Measurements from ENCODE around the gene SATB2.

The SATB2 gene

GRCh38 chr2:199455545-199456382 lies 2.0 kb downstream of the SATB2 start (continued):
- TF ChIP-seq ZNF341 (tag by site-specific recombination; IDR thresholded peaks at IDR 0.05; ENCODE audit: low read depth) (peak; percentile 98), SALL2 (tag by site-specific recombination; IDR thresholded peaks at IDR 0.05; ENCODE audit: borderline replicate concordance) (no peak), ZBTB26 (tag by site-specific recombination; optimal IDR thresholded peaks at IDR 0.05) (peak; percentile 80), ZNF324 (tag by site-specific recombination; IDR thresholded peaks at IDR 0.05) (0 out of 2 replicates have a peak, but pooled peaks have one; percentile 53), MYNN (tag by site-specific recombination; IDR thresholded peaks at IDR 0.05; ENCODE audit: borderline replicate concordance) (no peak), ZNF302 (tag by site-specific recombination; IDR thresholded peaks at IDR 0.05; ENCODE audit: low read depth) (no peak), ZSCAN23 (tag by site-specific recombination; IDR thresholded peaks at IDR 0.05) (no peak), ZFP3 (tag by site-specific recombination; IDR thresholded peaks at IDR 0.05; ENCODE audit: low read depth) (no peak), YY1 (tag by site-specific recombination; IDR thresholded peaks at IDR 0.05) (no peak), GFI1B (tag by site-specific recombination; IDR thresholded peaks at IDR 0.05) (peak; percentile 61; the same call in 1 of the 2 replicates), ZBTB20 (tag by site-specific recombination; IDR thresholded peaks at IDR 0.05) (peak; percentile 79), ZNF274 (IDR thresholded peaks at IDR 0.05; ENCODE audit: low read length) (no peak), ZNF274 (tag by site-specific recombination; IDR thresholded peaks at IDR 0.05; ENCODE audit: borderline replicate concordance) (no peak), ZNF18 (tag by site-specific recombination; IDR thresholded peaks at IDR 0.05) (peak; percentile 64), ZNF121 (tag by site-specific recombination; IDR thresholded peaks at IDR 0.05) (no peak), ZNF24 (tag by site-specific recombination; IDR thresholded peaks at IDR 0.05) (peak; percentile 84), ZNF561 (tag by site-specific recombination; IDR thresholded peaks at IDR 0.05; ENCODE audit: borderline replicate concordance) (peak; percentile 94), ZNF549 (tag by site-specific recombination; IDR thresholded peaks at IDR 0.05) (no peak), ZFP69B (tag by site-specific recombination; IDR thresholded peaks at IDR 0.05) (0 out of 2 replicates have a peak, but pooled peaks have one; percentile 12), OVOL3 (tag by site-specific recombination; IDR thresholded peaks at IDR 0.05) (0 out of 2 replicates have a peak, but pooled peaks have one; percentile 37), ZBTB1 (tag by site-specific recombination; IDR thresholded peaks at IDR 0.05) (no peak)
- TF ChIP-seq, protein P1, sequence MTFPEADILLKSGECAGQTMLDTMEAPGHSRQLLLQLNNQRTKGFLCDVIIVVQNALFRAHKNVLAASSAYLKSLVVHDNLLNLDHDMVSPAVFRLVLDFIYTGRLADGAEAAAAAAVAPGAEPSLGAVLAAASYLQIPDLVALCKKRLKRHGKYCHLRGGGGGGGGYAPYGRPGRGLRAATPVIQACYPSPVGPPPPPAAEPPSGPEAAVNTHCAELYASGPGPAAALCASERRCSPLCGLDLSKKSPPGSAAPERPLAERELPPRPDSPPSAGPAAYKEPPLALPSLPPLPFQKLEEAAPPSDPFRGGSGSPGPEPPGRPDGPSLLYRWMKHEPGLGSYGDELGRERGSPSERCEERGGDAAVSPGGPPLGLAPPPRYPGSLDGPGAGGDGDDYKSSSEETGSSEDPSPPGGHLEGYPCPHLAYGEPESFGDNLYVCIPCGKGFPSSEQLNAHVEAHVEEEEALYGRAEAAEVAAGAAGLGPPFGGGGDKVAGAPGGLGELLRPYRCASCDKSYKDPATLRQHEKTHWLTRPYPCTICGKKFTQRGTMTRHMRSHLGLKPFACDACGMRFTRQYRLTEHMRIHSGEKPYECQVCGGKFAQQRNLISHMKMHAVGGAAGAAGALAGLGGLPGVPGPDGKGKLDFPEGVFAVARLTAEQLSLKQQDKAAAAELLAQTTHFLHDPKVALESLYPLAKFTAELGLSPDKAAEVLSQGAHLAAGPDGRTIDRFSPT (tag by site-specific recombination; IDR thresholded peaks at IDR 0.05), result peak; percentile 94
- TF ChIP-seq, protein P2, sequence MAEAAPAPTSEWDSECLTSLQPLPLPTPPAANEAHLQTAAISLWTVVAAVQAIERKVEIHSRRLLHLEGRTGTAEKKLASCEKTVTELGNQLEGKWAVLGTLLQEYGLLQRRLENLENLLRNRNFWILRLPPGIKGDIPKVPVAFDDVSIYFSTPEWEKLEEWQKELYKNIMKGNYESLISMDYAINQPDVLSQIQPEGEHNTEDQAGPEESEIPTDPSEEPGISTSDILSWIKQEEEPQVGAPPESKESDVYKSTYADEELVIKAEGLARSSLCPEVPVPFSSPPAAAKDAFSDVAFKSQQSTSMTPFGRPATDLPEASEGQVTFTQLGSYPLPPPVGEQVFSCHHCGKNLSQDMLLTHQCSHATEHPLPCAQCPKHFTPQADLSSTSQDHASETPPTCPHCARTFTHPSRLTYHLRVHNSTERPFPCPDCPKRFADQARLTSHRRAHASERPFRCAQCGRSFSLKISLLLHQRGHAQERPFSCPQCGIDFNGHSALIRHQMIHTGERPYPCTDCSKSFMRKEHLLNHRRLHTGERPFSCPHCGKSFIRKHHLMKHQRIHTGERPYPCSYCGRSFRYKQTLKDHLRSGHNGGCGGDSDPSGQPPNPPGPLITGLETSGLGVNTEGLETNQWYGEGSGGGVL (tag by site-specific recombination; IDR thresholded peaks at IDR 0.05), result peak; percentile 68
- TF ChIP-seq, protein P3, sequence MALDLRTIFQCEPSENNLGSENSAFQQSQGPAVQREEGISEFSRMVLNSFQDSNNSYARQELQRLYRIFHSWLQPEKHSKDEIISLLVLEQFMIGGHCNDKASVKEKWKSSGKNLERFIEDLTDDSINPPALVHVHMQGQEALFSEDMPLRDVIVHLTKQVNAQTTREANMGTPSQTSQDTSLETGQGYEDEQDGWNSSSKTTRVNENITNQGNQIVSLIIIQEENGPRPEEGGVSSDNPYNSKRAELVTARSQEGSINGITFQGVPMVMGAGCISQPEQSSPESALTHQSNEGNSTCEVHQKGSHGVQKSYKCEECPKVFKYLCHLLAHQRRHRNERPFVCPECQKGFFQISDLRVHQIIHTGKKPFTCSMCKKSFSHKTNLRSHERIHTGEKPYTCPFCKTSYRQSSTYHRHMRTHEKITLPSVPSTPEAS (tag by site-specific recombination; IDR thresholded peaks at IDR 0.05), result no peak
- TF ChIP-seq, protein P4, sequence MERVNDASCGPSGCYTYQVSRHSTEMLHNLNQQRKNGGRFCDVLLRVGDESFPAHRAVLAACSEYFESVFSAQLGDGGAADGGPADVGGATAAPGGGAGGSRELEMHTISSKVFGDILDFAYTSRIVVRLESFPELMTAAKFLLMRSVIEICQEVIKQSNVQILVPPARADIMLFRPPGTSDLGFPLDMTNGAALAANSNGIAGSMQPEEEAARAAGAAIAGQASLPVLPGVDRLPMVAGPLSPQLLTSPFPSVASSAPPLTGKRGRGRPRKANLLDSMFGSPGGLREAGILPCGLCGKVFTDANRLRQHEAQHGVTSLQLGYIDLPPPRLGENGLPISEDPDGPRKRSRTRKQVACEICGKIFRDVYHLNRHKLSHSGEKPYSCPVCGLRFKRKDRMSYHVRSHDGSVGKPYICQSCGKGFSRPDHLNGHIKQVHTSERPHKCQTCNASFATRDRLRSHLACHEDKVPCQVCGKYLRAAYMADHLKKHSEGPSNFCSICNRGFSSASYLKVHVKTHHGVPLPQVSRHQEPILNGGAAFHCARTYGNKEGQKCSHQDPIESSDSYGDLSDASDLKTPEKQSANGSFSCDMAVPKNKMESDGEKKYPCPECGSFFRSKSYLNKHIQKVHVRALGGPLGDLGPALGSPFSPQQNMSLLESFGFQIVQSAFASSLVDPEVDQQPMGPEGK (tag by site-specific recombination; IDR thresholded peaks at IDR 0.05), result peak; percentile 88
- TF ChIP-seq, protein P5, sequence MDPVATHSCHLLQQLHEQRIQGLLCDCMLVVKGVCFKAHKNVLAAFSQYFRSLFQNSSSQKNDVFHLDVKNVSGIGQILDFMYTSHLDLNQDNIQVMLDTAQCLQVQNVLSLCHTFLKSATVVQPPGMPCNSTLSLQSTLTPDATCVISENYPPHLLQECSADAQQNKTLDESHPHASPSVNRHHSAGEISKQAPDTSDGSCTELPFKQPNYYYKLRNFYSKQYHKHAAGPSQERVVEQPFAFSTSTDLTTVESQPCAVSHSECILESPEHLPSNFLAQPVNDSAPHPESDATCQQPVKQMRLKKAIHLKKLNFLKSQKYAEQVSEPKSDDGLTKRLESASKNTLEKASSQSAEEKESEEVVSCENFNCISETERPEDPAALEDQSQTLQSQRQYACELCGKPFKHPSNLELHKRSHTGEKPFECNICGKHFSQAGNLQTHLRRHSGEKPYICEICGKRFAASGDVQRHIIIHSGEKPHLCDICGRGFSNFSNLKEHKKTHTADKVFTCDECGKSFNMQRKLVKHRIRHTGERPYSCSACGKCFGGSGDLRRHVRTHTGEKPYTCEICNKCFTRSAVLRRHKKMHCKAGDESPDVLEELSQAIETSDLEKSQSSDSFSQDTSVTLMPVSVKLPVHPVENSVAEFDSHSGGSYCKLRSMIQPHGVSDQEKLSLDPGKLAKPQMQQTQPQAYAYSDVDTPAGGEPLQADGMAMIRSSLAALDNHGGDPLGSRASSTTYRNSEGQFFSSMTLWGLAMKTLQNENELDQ (tag by site-specific recombination; IDR thresholded peaks at IDR 0.05; ENCODE audit: low read depth), result no peak

Measured in HEK293 (cell line).